ENCODE results near the gene YARS1. TPM values are rescaled to one million over a fixed set of nuclear protein-coding genes. Genes with fewer than 3 reads are reported as not detected.

YARS1 gene
- total and polyA plus RNA-seq, 2 of the 13 experiments (the other 11 are each of a cell fraction or from before 2014, with no cell fraction given) = 50.1 to 113 TPM

DNA sequence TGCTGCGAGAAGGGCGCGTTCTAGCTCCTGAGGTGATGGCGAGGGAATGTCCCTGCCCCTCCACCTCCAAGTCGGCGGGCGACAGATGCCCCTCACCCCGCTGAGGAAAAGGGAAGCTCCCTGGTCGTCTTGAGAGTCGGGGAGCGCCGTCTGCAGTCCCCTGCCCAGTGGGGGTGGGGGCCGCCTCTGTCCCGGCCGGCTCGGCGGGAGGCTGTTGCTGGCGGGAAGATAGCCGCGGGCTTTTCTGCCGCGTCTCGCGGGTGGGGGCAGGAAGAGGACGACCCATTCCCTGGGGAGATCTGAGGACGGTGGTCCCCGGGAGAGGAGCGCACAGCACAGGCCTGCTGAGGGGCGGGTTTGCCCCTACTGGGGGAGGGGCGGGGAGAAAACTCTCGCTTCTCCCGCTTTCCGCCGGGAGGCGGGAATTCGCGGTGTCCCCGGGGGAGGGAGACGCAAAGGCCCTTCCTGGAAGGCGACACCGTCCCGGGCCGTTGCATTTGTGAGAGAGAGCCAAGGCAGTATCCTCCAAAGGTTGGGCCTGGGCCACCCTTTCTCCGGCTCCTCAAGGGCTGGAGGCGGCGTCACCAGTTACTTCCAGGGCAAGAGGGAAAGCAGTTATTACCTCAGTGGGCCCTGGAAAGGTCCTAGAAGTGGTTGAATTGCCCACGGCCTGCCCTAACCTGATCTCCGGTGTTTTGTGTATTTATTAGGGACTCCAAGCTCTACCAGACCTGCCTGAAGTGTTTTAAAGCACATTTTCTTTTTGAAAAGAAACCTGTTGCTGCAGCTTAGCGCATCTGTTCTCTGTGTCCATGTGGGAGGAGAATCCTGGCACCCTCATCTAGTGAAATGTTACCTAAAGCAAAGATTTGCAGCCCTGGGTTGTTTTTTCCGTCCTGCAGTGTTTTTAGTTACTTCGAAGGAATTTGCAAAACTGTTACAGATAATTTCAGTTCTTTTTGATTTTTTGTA lies 943 bp upstream of the YARS1 start (continued):
- TF ChIP-seq SP4 (CRISPR knock-in tag; IDR thresholded peaks at IDR 0.05) = no peak
- TF ChIP-seq NFKBIZ (CRISPR knock-in tag; IDR thresholded peaks at IDR 0.05) = no peak
- TF ChIP-seq ZNF225 (CRISPR knock-in tag; IDR thresholded peaks at IDR 0.05) = no peak
- TF ChIP-seq TOE1 (CRISPR knock-in tag; IDR thresholded peaks at IDR 0.05) = no peak
- TF ChIP-seq, protein P1, sequence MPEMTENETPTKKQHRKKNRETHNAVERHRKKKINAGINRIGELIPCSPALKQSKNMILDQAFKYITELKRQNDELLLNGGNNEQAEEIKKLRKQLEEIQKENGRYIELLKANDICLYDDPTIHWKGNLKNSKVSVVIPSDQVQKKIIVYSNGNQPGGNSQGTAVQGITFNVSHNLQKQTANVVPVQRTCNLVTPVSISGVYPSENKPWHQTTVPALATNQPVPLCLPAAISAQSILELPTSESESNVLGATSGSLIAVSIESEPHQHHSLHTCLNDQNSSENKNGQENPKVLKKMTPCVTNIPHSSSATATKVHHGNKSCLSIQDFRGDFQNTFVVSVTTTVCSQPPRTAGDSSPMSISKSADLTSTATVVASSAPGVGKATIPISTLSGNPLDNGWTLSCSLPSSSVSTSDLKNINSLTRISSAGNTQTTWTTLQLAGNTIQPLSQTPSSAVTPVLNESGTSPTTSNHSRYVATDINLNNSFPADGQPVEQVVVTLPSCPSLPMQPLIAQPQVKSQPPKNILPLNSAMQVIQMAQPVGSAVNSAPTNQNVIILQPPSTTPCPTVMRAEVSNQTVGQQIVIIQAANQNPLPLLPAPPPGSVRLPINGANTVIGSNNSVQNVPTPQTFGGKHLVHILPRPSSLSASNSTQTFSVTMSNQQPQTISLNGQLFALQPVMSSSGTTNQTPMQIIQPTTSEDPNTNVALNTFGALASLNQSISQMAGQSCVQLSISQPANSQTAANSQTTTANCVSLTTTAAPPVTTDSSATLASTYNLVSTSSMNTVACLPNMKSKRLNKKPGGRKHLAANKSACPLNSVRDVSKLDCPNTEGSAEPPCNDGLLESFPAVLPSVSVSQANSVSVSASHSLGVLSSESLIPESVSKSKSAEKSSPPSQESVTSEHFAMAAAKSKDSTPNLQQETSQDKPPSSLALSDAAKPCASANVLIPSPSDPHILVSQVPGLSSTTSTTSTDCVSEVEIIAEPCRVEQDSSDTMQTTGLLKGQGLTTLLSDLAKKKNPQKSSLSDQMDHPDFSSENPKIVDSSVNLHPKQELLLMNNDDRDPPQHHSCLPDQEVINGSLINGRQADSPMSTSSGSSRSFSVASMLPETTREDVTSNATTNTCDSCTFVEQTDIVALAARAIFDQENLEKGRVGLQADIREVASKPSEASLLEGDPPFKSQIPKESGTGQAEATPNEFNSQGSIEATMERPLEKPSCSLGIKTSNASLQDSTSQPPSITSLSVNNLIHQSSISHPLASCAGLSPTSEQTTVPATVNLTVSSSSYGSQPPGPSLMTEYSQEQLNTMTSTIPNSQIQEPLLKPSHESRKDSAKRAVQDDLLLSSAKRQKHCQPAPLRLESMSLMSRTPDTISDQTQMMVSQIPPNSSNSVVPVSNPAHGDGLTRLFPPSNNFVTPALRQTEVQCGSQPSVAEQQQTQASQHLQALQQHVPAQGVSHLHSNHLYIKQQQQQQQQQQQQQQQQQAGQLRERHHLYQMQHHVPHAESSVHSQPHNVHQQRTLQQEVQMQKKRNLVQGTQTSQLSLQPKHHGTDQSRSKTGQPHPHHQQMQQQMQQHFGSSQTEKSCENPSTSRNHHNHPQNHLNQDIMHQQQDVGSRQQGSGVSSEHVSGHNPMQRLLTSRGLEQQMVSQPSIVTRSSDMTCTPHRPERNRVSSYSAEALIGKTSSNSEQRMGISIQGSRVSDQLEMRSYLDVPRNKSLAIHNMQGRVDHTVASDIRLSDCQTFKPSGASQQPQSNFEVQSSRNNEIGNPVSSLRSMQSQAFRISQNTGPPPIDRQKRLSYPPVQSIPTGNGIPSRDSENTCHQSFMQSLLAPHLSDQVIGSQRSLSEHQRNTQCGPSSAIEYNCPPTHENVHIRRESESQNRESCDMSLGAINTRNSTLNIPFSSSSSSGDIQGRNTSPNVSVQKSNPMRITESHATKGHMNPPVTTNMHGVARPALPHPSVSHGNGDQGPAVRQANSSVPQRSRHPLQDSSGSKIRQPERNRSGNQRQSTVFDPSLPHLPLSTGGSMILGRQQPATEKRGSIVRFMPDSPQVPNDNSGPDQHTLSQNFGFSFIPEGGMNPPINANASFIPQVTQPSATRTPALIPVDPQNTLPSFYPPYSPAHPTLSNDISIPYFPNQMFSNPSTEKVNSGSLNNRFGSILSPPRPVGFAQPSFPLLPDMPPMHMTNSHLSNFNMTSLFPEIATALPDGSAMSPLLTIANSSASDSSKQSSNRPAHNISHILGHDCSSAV (CRISPR knock-in tag; IDR thresholded peaks at IDR 0.05; ENCODE audit: borderline replicate concordance) = no peak
- TF ChIP-seq FOXA3 (CRISPR knock-in tag; IDR thresholded peaks at IDR 0.05) = no peak
- no peak for TF ChIP-seq ARNT (IDR thresholded peaks at IDR 0.05)
- TF ChIP-seq MTA1 (CRISPR knock-in tag; IDR thresholded peaks at IDR 0.05; ENCODE audit: borderline replicate concordance) = no peak; the same call in 1 of the 2 replicates
- no peak for TF ChIP-seq ZNF567 (CRISPR knock-in tag; IDR thresholded peaks at IDR 0.05; ENCODE audit: borderline replicate concordance)
- no peak; the same call in 1 of the 2 replicates for TF ChIP-seq MEF2D (CRISPR knock-in tag; IDR thresholded peaks at IDR 0.05)
- no peak for TF ChIP-seq TMF1 (CRISPR knock-in tag; IDR thresholded peaks at IDR 0.05; ENCODE audit: low read depth)
- TF ChIP-seq SNRNP70 (IDR thresholded peaks at IDR 0.05; ENCODE audit: low read depth, low read length) = no peak
- no peak for TF ChIP-seq ZNF83 (CRISPR knock-in tag; IDR thresholded peaks at IDR 0.05; ENCODE audit: borderline replicate concordance)
- TF ChIP-seq, protein P2, sequence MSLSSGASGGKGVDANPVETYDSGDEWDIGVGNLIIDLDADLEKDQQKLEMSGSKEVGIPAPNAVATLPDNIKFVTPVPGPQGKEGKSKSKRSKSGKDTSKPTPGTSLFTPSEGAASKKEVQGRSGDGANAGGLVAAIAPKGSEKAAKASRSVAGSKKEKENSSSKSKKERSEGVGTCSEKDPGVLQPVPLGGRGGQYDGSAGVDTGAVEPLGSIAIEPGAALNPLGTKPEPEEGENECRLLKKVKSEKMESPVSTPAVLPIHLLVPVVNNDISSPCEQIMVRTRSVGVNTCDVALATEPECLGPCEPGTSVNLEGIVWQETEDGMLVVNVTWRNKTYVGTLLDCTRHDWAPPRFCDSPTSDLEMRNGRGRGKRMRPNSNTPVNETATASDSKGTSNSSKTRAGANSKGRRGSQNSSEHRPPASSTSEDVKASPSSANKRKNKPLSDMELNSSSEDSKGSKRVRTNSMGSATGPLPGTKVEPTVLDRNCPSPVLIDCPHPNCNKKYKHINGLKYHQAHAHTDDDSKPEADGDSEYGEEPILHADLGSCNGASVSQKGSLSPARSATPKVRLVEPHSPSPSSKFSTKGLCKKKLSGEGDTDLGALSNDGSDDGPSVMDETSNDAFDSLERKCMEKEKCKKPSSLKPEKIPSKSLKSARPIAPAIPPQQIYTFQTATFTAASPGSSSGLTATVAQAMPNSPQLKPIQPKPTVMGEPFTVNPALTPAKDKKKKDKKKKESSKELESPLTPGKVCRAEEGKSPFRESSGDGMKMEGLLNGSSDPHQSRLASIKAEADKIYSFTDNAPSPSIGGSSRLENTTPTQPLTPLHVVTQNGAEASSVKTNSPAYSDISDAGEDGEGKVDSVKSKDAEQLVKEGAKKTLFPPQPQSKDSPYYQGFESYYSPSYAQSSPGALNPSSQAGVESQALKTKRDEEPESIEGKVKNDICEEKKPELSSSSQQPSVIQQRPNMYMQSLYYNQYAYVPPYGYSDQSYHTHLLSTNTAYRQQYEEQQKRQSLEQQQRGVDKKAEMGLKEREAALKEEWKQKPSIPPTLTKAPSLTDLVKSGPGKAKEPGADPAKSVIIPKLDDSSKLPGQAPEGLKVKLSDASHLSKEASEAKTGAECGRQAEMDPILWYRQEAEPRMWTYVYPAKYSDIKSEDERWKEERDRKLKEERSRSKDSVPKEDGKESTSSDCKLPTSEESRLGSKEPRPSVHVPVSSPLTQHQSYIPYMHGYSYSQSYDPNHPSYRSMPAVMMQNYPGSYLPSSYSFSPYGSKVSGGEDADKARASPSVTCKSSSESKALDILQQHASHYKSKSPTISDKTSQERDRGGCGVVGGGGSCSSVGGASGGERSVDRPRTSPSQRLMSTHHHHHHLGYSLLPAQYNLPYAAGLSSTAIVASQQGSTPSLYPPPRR (CRISPR knock-in tag; IDR thresholded peaks at IDR 0.05; ENCODE audit: borderline replicate concordance) = 0 out of 2 replicates have a peak, but pooled peaks have one; percentile 13
- TF ChIP-seq ZNF501 (CRISPR knock-in tag; IDR thresholded peaks at IDR 0.05) = no peak
- TF ChIP-seq ZNF224 (CRISPR knock-in tag; IDR thresholded peaks at IDR 0.05) = no peak

All from HepG2 (cell line).